Activated CD4-positive, alpha-beta T cell treated with anti-CD3 and anti-CD28 coated beads for 1 hour (primary cell): ENCODE measurements around the gene GPR18.
"Not testable (repeated sequence)": the region's sequence is repeated elsewhere in the genome, so short reads cannot be mapped to it uniquely, and the experiment has no call there.

Source experiments
- DNase-seq: peaks from one replicate; pipeline ENCODE4 v3.0.0-alpha.2; 2020

Gene GPR18

DNA sequence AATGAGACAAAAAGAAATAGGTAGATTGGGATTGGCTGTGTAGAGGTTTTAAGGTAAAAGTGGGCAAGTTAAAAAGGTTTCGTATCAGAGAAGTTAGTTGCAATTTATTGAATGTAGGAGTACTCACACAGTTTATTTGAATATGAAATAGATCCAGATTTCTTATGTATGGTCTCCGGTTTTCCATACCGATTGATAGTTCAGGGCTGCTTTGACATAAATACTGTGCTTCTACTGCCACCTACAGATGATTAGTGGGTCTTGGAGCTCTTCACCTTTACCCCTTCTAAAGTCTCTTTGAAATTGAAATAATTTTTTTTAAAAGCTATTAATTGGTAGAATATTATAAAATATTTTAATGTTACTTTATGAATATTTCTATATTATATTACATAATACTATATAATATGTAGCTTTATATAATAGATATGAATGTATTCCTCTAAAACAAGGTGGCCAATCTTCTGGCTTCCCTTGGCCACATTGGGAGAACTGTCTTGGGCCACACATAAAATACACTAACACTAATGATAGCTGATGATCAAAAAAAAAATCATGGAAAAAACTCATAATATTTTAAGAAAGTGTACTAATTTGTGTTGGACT, 7.7 kb upstream of the GPR18 start:
- DNase-seq = no peak

- no peak for DNase-seq
These were observed 7.1 kb upstream of the GPR18 start for GRCh38 chr13:99265162-99265800.

DNA sequence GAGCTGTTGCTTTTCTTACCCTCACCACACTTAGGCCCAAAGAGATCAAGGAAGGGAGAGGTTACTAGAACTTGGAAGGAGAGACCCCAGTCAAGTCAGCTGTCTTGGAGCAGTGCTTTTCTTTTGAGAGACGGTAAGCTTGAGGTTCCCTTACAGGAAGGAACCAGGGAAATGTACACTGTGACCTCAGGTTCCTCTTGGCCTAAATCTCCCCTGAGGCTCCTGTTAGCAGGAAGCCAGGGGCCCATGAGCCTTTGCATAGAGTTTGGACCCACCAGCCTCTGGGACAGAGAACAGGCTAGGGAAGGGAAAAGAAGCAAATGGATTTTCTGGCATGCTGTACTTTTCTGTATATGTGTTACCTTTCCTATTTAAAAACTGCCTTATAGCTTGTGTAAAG, 5.9 kb upstream of the GPR18 start:
- no peak for DNase-seq

GRCh38 chr13:99263126-99263785, 5.1 kb upstream of the GPR18 start:
- DNase-seq = no peak

- no peak for DNase-seq
These were observed 2.9 kb upstream of the GPR18 start for GRCh38 chr13:99261059-99261458.

DNA sequence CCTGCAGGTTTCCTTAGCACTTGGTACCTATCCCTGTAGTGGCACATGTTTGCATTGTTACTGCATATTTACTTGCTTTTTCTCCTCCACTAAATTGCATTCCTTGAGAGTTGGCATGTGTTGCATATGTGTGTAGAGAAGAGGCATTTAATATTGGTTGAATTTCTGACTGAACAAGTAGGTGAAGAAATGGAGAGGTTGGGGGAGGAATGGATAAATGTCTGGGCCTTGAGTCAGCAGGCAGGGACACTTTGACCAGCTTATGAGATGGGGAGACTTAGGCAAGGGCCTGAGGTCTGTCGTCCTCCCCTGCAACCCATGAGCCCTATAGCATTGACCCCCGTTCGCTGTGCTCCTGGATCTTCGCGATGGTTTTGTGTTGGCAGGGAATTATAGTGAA, 2.0 kb upstream of the GPR18 start:
- no peak for DNase-seq

DNA sequence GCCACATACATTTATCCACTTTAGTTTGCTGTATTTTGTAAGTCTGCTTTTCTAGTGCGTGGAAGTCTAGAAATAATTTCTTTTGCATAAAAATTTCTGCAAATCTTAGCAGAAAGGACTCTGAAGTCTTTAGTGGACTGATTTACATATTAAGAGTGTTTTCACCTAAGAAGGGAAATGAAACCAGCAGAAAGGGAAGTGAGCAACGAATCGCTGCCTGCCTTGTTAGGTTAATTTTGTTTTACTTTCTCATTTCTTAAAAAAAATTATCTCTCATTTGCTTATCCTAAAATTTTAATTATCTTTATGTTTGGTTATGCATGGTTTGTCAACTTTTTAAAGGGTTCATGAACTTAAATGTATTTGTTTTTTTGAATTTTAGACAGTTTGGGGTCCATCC, 767 bp upstream of the GPR18 start:
- DNase-seq = no peak

GRCh38 chr13:99257291-99257690, 888 bp downstream of the GPR18 start:
- DNase-seq = no peak

DNA sequence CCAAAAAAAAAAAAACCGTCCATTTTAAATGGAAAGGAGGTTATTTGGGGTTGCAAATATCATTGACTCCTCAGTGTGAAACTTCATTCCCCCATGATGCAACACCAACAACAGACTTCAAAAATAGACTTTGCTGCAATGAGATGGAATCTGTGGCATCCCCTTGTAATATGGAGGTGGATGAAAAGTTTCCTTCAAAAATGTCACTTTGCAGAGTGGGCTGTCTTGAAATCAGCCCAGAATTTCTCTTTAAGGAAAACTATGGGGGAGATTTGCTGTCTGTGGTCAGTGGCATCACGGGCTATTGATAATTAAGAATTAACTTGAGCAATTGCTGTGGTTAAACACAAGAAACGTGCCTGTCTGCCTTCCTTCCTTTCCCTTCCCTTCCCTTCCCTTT, 1.5 kb downstream of the GPR18 start:
- no peak for DNase-seq

DNA sequence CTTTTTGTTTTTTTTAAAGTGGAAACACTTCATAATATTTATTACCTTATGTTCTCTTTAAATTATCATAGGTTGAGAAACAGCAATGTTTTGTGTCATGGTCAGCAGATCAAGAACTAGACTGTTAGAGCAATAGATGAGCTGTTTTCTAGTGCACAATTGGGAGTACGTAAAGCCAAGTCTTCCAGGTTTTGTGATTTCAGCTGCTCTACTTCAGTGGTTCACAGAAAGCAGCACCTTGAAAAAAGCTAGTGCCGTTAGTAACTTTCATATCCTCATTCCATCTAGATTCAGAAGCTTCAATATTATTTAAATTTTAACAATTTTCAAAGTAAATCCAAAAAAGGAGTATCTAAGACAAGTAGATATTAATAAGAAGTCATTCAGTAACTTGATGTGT, 1.9 kb downstream of the GPR18 start:
- no peak for DNase-seq

DNA sequence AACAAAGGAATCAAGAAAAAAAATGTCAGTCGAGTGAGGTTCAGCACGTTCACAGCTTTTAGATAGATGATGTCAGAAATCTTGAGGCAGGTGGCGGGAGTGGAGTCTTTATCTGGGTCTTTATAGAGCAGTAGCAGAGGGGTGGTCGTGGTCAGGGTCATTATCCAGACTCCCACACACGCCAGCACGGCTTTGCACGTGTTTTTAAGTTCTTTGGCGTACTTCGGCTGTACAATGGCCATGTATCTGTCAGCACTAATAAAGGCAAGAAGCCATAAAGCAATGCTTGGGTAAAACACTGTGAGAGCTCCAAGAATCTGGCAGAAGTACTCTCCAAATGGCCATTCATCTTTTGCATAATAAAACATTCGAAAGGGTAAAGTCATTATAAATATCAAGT, 2.9 kb downstream of the GPR18 start:
- no peak for DNase-seq

DNA sequence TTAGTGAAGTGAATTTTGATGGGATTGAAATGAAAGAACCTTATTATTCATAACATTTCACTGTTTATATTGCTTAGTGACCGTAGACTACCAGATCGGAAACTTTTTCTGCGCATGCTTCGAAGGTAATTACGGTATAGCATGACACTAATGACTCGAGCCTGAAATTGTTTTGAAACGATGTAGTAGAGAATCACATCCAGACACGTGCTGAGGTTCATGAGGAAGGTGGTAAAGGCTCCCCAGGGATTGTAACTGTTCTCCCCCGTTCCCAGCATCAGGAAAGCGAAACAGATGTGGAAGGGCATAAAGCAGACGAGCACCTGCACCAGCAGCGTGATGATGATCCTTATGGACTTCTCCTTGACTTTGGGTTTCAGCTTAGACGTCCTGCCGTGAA, 3.3 kb downstream of the GPR18 start:
- DNase-seq = no peak

GRCh38 chr13:99251921-99252320, 6.3 kb downstream of the GPR18 start:
- no peak for DNase-seq

DNA sequence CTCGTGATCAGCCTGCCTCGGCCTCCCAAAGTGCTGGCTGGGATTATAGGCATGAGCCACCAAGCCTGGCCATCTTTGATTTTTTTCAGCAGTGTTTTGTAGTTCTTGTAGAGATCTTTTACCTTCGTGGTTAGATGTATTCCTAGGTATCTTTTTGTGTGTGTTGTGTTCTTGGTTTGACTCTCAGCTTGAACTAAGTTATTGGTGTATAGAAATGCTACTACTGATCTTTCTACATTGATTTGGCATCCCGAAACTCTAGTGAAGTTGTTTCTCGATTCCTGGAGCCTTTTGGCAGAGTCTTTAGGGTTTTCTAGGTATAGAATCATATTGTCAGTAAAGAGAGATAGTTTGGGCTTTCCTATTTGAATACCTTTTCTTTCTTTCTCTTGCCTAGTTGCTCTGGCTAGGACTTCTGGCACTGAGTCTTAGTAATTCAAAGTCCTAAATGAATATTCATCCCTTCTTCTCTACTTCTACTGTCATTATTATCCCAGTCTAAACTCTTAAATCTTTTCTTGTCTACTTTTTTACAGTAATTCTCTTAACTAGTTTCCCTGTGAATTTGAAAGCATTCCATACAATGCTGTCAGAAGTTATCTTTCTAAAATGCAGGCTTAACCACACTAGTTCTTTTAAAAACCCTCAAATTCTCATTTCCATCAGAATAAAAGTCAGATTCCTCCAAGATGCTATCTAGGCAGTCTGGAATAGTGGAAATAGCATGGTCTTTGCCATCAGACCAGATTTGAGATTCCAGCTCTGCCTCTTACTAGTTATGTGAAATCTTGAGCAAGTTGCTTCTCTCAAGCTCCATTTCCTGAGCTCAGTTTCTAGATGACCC, 7.0 kb downstream of the GPR18 start:
- no peak for DNase-seq

DNA sequence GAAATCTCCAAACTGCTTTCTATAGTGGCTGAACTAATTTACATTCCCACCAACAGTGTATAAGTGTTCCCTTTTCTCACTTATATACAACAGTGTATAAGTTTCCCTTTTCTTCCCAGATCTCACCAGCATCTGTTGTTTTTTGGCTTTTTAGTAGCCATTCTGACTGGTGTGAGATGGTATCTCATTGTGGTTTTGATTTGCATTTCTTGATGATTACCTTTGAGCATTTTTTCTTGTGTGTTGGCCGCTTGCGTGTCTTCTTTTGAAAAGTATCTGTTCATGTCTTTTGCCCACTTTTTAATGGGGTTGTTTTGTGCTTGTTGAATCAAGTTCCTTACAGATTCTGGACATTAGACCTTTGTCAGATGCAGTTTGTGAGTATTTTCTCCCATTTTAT, 8.6 kb downstream of the GPR18 start:
- not testable (repeated sequence) for DNase-seq

DNA sequence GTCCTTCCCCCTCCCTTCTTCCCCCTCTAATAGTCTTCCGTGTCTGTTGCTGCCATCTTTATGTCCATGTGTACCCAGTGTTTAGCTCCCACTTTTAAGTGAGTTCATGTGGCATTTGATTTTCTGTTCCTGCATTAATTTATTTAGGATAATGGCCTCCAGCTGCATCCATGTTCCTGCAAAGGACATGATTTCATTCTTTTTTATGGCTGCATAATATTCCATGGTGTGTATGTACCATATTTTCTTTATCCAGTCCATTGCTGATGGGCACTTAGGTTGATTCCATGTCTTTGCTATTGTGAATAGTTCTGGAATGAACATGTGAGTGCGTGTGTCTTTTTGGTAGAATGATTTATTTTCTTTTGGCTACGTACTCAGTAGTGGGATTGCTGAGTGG, 9.0 kb downstream of the GPR18 start:
- DNase-seq = not testable (repeated sequence)

DNA sequence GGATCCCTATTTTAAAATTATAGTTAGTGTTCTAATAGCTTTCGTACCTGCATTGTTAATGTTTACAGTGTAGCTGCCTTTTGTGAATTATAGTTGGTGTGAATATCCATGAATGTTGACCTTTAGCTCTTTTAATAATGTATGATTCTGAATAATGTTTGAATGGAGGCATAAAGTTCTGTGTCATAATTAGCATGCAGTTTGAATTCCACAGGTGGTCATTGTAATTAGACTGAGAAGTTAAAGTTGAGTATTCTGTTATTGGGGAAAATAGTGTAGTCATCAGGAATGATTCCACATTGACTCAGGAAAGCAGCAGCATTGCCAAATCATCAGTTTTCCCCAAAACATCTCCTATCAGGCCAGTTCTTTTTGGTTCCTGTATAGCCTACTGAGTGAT, 12.1 kb downstream of the GPR18 start:
- DNase-seq = no peak

DNA sequence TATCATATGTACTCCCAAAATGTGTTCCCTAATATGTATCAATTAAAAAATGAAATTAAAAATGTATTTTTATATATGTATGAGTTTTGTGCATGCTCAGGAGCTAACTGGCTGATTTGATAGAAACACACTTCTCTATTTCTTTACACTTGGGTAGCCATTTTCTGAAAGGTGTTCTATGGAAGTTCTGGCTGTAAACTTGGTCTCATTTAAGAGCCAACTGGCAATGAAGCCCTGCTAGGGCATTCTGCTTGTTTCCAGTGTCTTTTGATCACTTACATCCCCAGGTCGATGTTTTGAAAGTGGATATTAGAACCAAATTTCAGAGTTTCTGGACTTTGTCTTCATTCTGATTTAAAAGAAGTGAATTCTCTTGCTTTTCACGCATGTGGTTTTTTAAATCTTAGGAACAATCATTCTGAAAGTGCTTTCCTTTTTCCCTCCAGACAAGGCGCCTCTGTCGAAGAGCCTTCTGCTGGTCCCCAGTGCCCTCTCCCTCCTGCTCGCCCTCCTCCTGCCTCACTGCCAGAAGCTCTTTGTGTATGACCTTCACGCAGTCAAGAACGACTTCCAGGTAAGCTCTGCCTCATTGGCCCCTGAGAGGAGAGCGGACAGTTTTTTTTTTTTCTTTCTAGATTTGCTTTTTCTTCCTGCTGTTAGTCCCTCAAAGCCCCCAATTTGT, 20.1 kb downstream of the GPR18 start:
- no peak for DNase-seq

DNA sequence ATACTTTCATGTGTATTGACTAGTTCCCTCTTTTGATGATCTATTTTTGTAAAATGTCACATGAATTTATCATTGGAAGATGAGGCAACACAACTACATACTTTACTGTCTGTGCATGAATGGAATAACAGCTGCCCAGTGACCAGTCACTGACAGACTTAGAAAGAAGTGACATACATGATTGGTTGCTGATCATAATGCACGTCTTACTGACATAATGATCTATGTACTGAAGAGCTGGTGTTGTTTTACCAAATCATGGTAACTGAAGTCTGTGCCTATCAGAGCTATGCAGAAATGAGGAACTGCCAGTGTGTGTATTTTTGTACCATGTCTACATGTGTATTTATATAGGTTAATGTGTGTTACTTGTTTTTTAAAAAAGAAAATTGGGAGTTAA, 26.5 kb downstream of the GPR18 start:
- DNase-seq = no peak

DNA sequence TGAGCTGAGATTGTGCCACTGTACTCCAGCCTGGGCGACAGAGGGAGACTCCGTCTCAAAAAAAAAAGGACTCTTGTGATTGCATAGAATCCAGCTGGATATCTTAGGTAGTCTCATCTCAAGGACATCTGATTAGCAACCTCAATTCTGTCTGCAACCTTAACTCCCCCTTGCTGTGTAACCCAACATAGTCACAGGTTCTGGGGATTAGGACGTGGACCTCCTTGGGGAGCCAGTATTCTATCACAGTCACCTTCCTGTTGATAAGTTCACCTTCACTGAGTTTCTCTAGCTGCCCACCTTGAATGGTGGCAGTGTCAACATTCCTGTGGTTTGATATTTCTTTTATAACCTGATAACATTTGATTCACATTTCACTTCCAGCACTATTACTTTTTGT, 27.2 kb downstream of the GPR18 start:
- no peak for DNase-seq

DNA sequence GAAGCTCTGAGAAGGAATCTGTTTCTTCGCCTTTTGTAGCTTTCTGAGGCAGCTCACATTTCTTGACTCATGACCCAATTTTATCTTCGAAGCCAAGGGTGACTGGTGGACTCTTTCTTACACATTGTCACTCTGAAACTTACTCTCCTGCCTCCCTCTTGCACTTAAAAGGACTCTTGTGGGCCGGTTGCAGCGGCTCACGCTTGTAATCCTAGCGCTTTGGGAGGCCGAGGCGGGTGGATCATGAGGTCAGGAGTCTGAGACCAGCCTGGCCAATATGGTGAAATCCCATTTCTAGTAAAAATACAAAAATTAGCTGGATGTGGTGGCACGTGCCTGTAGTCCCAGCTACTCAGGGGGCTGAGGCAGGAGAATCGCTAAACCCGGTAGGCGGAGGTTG, 27.6 kb downstream of the GPR18 start:
- DNase-seq = not testable (repeated sequence)

DNA sequence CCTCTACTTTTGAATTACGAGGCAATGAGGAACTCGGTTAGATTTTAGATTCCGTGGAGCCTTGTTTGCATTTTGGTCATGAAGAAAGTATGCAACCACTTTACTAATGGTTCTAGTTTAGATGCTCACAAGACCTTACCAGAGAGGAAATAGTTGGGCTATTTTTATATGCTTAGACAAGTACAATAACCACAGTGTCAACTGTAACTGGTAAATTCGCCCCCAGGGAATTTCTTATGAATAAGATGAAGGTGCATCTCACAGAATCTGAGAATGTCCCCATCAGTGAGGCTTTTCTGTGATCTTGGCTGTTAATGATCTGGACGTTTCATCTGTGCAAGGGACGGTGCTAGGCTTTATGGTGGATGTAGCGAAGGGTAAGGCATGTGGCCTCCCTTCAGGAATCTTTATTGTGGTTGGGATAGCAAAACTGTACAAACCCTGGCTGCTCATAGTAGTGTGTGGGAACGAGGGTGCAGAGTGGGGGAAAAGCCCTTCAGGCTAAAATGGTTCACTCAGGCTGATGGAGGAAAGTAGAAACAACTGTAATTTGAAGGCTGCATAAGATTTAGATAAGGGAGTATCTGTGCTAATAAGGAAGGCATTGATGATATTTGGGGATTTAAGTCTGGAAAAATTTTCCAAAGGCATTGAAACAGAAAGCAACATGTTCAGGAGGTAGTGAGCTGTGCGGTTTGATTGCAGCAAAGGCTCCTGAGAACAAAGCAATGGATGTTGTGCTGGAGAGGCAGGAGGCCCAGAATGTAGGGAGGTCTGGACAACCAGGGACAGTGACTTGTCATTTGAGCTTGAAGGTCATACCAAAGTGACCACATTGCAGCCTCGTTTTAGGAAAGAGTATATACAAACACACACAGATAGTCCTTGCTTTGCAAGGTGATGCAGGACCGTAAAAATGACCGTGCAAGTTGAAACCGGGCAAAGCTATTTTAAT, 29.2 kb downstream of the GPR18 start:
- DNase-seq = no peak
